ENCODE results near the gene DIRAS1. TPM values are rescaled to one million over a fixed set of nuclear protein-coding genes. Genes with fewer than 3 reads are reported as not detected.
A peak's percentile ranks its signal among the peaks of the same experiment; 100 is the strongest.

The DIRAS1 gene
- total RNA-seq (2014; rRNA removed; shearing (Covaris generic)) = 4.9 and 5.9 TPM in 2 replicates
- polyA plus RNA-seq (2016; fragmentation: Nextera tagmentation; extraction: Ambion mirVana) = 2.6 TPM in 2 replicates

- Histone ChIP-seq H3K4me2 (ENCODE audit: unreplicated experiment) (peak within 1 kb of the TSS; percentile 59), H3K9me2 (ENCODE audit: insufficient read depth) (no peaks in the 10 kb centered on the region), H3K27ac (peak within 1 kb of the TSS; percentile 45; the same call in 1 of the 2 replicates), H3K4me1 (ENCODE audit: insufficient read depth) (peaks cover 11% of the 10 kb centered on the region; the same call in 1 of the 2 replicates), H2AFZ (peak within 1 kb of the TSS; percentile 56), H3K79me2 (ENCODE audit: insufficient read depth) (no peaks in the 10 kb centered on the region), H3F3A (ENCODE audit: insufficient read depth) (no peaks in the 10 kb centered on the region), H3K27me3 (replicated peaks; ENCODE audit: insufficient read depth) (no peaks in the 10 kb centered on the region), H3K36me3 (ENCODE audit: low read depth) (no peaks in the 10 kb centered on the region), H4K20me1 (ENCODE audit: insufficient read depth) (no peaks in the 10 kb centered on the region), H3K4me3 (peak within 1 kb of the TSS; percentile 64), H3K9me3 (ENCODE audit: low read depth) (no peaks in the 10 kb centered on the region), H3K9ac (peak within 1 kb of the TSS; percentile 70)
- 1% methylated on average over 53 of the region's 100 CpGs; no CpG with 5 or more reads in 1 of the 2 experiments for WGBS, 2 experiments (ENCODE audit: low coverage in 1 of 2, low lambda C conversion rate in 2 of 2, missing lambda C conversion rate in 2 of 2)
- peak; percentile 26 for DNase-seq
- in situ Hi-C loops (cut with MboI) = no loop called here
- TF ChIP-seq EZH2 (IDR thresholded peaks at IDR 0.05; ENCODE audit: insufficient read depth, poor library complexity, severe bottlenecking) (no peak), EZH2phosphoT487 (IDR thresholded peaks at IDR 0.05; ENCODE audit: insufficient read depth, low read depth) (no peak)
Measured at GRCh38 chr19:2720777-2721569, at the start of gene DIRAS1. Gene DIRAS1 (minus strand): TSS chr19:2721372. CDS start chr19:2717806, 3,566 bp downstream.

- Histone ChIP-seq H3K79me2 (ENCODE audit: insufficient read depth) (peaks cover 63% of the 10 kb centered on the region), H3F3A (ENCODE audit: insufficient read depth) (no peaks in the 10 kb centered on the region), H3K4me2 (ENCODE audit: unreplicated experiment) (no peak overlapping the region), H3K4me3 (no peak overlapping the region), H3K9me2 (ENCODE audit: insufficient read depth) (no peaks in the 10 kb centered on the region), H3K4me1 (ENCODE audit: insufficient read depth) (no peaks in the 10 kb centered on the region), H3K27me3 (replicated peaks; ENCODE audit: insufficient read depth) (no peaks in the 10 kb centered on the region), H3K9me3 (ENCODE audit: low read depth) (no peaks in the 10 kb centered on the region), H2AFZ (no peak overlapping the region), H3K9ac (no peak overlapping the region), H4K20me1 (ENCODE audit: insufficient read depth) (no peaks in the 10 kb centered on the region), H3K27ac (no peak overlapping the region), H3K36me3 (ENCODE audit: low read depth) (no peaks in the 10 kb centered on the region)
- DNase-seq = peak; percentile 49
- 65 to 68% methylated on average over 38 to 40 of the region's 40 CpGs for WGBS, 2 experiments (ENCODE audit: low coverage in 1 of 2, low lambda C conversion rate in 2 of 2, missing lambda C conversion rate in 2 of 2)
- TF ChIP-seq EZH2phosphoT487 (IDR thresholded peaks at IDR 0.05; ENCODE audit: insufficient read depth, low read depth) (no peak), EZH2 (IDR thresholded peaks at IDR 0.05; ENCODE audit: insufficient read depth, poor library complexity, severe bottlenecking) (no peak)
- in situ Hi-C loops (cut with MboI) = no loop called here
Measured at GRCh38 chr19:2770055-2771013, 49.2 kb upstream of the DIRAS1 start.

- no peaks in the 10 kb centered on the region for H3F3A ChIP-seq (ENCODE audit: insufficient read depth)
- H3K4me2 ChIP-seq (ENCODE audit: unreplicated experiment) = no peak overlapping the region
- H3K27ac ChIP-seq = no peak overlapping the region
- no peak overlapping the region for H2AFZ ChIP-seq
- peaks cover 52% of the 10 kb centered on the region for H3K79me2 ChIP-seq (ENCODE audit: insufficient read depth)
- H3K36me3 ChIP-seq (ENCODE audit: low read depth) = peaks cover 2% of the 10 kb centered on the region; the same call in 1 of the 2 replicates
- H3K4me3 ChIP-seq = no peak overlapping the region
- in situ Hi-C loops (cut with MboI) = no loop called here
- TF ChIP-seq EZH2 (IDR thresholded peaks at IDR 0.05; ENCODE audit: insufficient read depth, poor library complexity, severe bottlenecking) (no peak), EZH2phosphoT487 (IDR thresholded peaks at IDR 0.05; ENCODE audit: insufficient read depth, low read depth) (no peak)
- DNase-seq = no peak
- no peaks in the 10 kb centered on the region for H3K4me1 ChIP-seq (ENCODE audit: insufficient read depth)
- H3K27me3 ChIP-seq (replicated peaks; ENCODE audit: insufficient read depth) = no peaks in the 10 kb centered on the region
- no peaks in the 10 kb centered on the region for H3K9me2 ChIP-seq (ENCODE audit: insufficient read depth)
- WGBS, 2 experiments (ENCODE audit: low coverage in 1 of 2, low lambda C conversion rate in 2 of 2, missing lambda C conversion rate in 2 of 2) = 94 to 97% methylated on average over 7 to 8 of the region's 8 CpGs
- H3K9me3 ChIP-seq (ENCODE audit: low read depth) = no peaks in the 10 kb centered on the region
- H4K20me1 ChIP-seq (ENCODE audit: insufficient read depth) = no peaks in the 10 kb centered on the region
- H3K9ac ChIP-seq = no peak overlapping the region
Measured at GRCh38 chr19:2769218-2769617, 48.0 kb upstream of the DIRAS1 start.
